ENCODE measurements around the gene PAGE2. TPM values are rescaled to one million over a fixed set of nuclear protein-coding genes. Genes with fewer than 3 reads are reported as not detected.

PAGE2 gene
- total and polyA plus RNA-seq, 9 of the 15 experiments (the other 6 are each of a cell fraction or from before 2014, with no cell fraction given): 0.40 to 3.7 (median 1.5) TPM; not detected in 1

DNA sequence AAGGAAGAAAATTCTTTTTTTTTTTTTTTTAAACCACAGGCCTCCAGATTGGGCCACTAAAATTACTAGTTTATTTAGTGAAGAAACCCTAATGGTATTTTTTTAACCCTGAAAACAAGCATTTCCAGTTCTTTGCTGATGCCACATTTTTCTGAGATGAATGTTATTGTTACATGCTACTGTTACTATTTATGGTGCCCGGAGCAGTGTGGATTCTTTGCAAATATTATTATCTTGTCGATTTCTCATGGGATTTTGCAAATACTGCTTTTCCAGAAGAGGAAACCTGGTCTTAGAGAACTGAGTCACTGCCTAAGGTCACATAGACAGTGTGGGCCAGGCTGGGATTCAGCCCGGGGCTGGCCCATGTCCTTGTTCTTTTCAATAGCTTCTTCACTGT lies 49.3 kb upstream of the PAGE2 start:
- FAIRE-seq: no peak
- H3K27me3 ChIP-seq (ENCODE audit: control insufficient read depth in 2 of 2, insufficient read depth in 2 of 2, low read length in 2 of 2): no peaks in the 10 kb centered on the region
- H3K27ac ChIP-seq (ENCODE audit: extremely low read depth, low read depth, low read length): no peak overlapping the region
- H3K9ac ChIP-seq (ENCODE audit: insufficient read depth in 1 of 2, low read depth in 2 of 2, low read length in 2 of 2): no peak overlapping the region
- no peaks in the 10 kb centered on the region for H3K36me3 ChIP-seq (ENCODE audit: control insufficient read depth, insufficient read depth, low read length)
- WGBS (ENCODE audit: insufficient coverage, low coverage, missing lambda C conversion rate): 31% methylated on average over 2 of the region's 3 CpGs
- H4K20me1 ChIP-seq (replicated peaks; ENCODE audit: control insufficient read depth, insufficient read depth, low read length): no peaks in the 10 kb centered on the region
- no TSS peak for BruUV-seq (replicated peaks)
- no peak overlapping the region for H3K4me3 ChIP-seq
- no peak overlapping the region for H2AFZ ChIP-seq (ENCODE audit: low read depth, low read length)
- no peak for DNase-seq (ENCODE audit: extremely low read depth in 1 of 4, low spot score in 3 of 4)
- CTCF ChIA-PET (ENCODE audit: low intra/inter-chr PET ratio): no interaction called here
- H3K79me2 ChIP-seq (ENCODE audit: control insufficient read depth, insufficient read depth, low read length): no peaks in the 10 kb centered on the region
- ATAC-seq: no peak
- no peaks in the 10 kb centered on the region for H3K9me3 ChIP-seq (replicated peaks; ENCODE audit: control insufficient read depth, insufficient read depth, low read depth, low read length)
- no peak overlapping the region for H3K4me2 ChIP-seq (ENCODE audit: insufficient read depth, low read length)
- H3K9me1 ChIP-seq (ENCODE audit: control insufficient read depth, insufficient read depth, low read length): no peaks in the 10 kb centered on the region
- no peaks in the 10 kb centered on the region for H3K4me1 ChIP-seq (replicated peaks in 1 of 2; ENCODE audit: control insufficient read depth in 2 of 2, insufficient read depth in 2 of 2, low read length in 2 of 2)
- intact Hi-C loops (cut with micrococcal nuclease) (no loop called here), in situ Hi-C loops (cut with MboI) (no loop called here)
- POLR2A ChIA-PET: no interaction called here
- TF ChIP-seq POLR3G (IDR thresholded peaks at IDR 0.05; ENCODE audit: extremely low read depth, insufficient read length, insufficient replicate concordance): no peak
- no peak for TF ChIP-seq PCBP1 (IDR thresholded peaks at IDR 0.05; ENCODE audit: low read depth, low read length, poor library complexity, severe bottlenecking)
- TF ChIP-seq, protein P1, sequence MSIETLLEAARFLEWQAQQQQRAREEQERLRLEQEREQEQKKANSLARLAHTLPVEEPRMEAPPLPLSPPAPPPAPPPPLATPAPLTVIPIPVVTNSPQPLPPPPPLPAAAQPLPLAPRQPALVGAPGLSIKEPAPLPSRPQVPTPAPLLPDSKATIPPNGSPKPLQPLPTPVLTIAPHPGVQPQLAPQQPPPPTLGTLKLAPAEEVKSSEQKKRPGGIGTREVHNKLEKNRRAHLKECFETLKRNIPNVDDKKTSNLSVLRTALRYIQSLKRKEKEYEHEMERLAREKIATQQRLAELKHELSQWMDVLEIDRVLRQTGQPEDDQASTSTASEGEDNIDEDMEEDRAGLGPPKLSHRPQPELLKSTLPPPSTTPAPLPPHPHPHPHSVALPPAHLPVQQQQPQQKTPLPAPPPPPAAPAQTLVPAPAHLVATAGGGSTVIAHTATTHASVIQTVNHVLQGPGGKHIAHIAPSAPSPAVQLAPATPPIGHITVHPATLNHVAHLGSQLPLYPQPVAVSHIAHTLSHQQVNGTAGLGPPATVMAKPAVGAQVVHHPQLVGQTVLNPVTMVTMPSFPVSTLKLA (conservative IDR thresholded peaks at IDR 0.05): no peak
- TF ChIP-seq, protein P2, sequence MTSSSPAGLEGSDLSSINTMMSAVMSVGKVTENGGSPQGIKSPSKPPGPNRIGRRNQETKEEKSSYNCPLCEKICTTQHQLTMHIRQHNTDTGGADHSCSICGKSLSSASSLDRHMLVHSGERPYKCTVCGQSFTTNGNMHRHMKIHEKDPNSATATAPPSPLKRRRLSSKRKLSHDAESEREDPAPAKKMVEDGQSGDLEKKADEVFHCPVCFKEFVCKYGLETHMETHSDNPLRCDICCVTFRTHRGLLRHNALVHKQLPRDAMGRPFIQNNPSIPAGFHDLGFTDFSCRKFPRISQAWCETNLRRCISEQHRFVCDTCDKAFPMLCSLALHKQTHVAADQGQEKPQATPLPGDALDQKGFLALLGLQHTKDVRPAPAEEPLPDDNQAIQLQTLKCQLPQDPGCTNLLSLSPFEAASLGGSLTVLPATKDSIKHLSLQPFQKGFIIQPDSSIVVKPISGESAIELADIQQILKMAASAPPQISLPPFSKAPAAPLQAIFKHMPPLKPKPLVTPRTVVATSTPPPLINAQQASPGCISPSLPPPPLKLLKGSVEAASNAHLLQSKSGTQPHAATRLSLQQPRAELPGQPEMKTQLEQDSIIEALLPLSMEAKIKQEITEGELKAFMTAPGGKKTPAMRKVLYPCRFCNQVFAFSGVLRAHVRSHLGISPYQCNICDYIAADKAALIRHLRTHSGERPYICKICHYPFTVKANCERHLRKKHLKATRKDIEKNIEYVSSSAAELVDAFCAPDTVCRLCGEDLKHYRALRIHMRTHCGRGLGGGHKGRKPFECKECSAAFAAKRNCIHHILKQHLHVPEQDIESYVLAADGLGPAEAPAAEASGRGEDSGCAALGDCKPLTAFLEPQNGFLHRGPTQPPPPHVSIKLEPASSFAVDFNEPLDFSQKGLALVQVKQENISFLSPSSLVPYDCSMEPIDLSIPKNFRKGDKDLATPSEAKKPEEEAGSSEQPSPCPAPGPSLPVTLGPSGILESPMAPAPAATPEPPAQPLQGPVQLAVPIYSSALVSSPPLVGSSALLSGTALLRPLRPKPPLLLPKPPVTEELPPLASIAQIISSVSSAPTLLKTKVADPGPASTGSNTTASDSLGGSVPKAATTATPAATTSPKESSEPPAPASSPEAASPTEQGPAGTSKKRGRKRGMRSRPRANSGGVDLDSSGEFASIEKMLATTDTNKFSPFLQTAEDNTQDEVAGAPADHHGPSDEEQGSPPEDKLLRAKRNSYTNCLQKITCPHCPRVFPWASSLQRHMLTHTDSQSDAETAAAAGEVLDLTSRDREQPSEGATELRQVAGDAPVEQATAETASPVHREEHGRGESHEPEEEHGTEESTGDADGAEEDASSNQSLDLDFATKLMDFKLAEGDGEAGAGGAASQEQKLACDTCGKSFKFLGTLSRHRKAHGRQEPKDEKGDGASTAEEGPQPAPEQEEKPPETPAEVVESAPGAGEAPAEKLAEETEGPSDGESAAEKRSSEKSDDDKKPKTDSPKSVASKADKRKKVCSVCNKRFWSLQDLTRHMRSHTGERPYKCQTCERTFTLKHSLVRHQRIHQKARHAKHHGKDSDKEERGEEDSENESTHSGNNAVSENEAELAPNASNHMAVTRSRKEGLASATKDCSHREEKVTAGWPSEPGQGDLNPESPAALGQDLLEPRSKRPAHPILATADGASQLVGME (CRISPR knock-in tag; IDR thresholded peaks at IDR 0.05): no peak
- no peak for TF ChIP-seq XRCC3 (IDR thresholded peaks at IDR 0.05)
- TF ChIP-seq ELF1 (tag; IDR thresholded peaks at IDR 0.05): no peak
- TF ChIP-seq BMI1 (IDR thresholded peaks at IDR 0.05; ENCODE audit: low read length): no peak
- TF ChIP-seq, protein P3, sequence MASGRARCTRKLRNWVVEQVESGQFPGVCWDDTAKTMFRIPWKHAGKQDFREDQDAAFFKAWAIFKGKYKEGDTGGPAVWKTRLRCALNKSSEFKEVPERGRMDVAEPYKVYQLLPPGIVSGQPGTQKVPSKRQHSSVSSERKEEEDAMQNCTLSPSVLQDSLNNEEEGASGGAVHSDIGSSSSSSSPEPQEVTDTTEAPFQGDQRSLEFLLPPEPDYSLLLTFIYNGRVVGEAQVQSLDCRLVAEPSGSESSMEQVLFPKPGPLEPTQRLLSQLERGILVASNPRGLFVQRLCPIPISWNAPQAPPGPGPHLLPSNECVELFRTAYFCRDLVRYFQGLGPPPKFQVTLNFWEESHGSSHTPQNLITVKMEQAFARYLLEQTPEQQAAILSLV (tag; IDR thresholded peaks at IDR 0.05): no peak
- no peak for TF ChIP-seq SIN3B (IDR thresholded peaks at IDR 0.05; ENCODE audit: low read depth)
- no peak for TF ChIP-seq KDM4B (IDR thresholded peaks at IDR 0.05; ENCODE audit: borderline replicate concordance in 2 of 2, low read depth in 1 of 2)
- TF ChIP-seq ZNF75A (CRISPR knock-in tag; IDR thresholded peaks at IDR 0.05): no peak
- no peak for TF ChIP-seq CREM (IDR thresholded peaks at IDR 0.05; ENCODE audit: low read depth)
- no peak for TF ChIP-seq FUS (optimal IDR thresholded peaks at IDR 0.05; ENCODE audit: low read depth, low read length)
- TF ChIP-seq, protein P4, sequence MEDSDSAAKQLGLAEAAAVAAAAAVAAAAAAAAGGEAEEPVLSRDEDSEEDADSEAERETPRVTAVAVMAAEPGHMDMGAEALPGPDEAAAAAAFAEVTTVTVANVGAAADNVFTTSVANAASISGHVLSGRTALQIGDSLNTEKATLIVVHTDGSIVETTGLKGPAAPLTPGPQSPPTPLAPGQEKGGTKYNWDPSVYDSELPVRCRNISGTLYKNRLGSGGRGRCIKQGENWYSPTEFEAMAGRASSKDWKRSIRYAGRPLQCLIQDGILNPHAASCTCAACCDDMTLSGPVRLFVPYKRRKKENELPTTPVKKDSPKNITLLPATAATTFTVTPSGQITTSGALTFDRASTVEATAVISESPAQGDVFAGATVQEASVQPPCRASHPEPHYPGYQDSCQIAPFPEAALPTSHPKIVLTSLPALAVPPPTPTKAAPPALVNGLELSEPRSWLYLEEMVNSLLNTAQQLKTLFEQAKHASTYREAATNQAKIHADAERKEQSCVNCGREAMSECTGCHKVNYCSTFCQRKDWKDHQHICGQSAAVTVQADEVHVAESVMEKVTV (CRISPR knock-in tag; IDR thresholded peaks at IDR 0.05): no peak
